HepG2 (cell line): ENCODE data around the gene ZC3H12A. TPM values are rescaled to one million over a fixed set of nuclear protein-coding genes. Genes with fewer than 3 reads are reported as not detected.

ENCODE experiments used
- DMAP1 ChIP-seq: IDR thresholded peaks from 2 replicates; pipeline ENCODE4 v1.6.1; 2016
- FOXK2 ChIP-seq: fragments of 450-650 bp; IDR thresholded peaks from 2 replicates; pipeline ENCODE4 v1.6.1; 2016
- HDAC1 ChIP-seq: sonication (generic); formaldehyde crosslinking; IDR thresholded peaks from 2 replicates; pipeline ENCODE4 v1.5.1; 2020; ENCODE audit warnings: mild to moderate bottlenecking, missing genetic modification reagents
- JDP2 ChIP-seq: sonication (generic); formaldehyde crosslinking; IDR thresholded peaks from 2 replicates; pipeline ENCODE4 v1.8.1; 2022; ENCODE audit warnings: missing genetic modification reagents, borderline replicate concordance
- KIAA2018 ChIP-seq: sonication (generic); formaldehyde crosslinking; IDR thresholded peaks from 2 replicates; pipeline ENCODE4 v1.5.0; 2020; ENCODE audit warnings: mild to moderate bottlenecking, missing genetic modification reagents, borderline replicate concordance
- PAXIP1 ChIP-seq: sonication (generic); formaldehyde crosslinking; conservative IDR thresholded peaks from 2 replicates; pipeline ENCODE4 v1.4.0; 2020; ENCODE audit warnings: mild to moderate bottlenecking, missing genetic modification reagents, moderate library complexity
- PHF5A ChIP-seq: IDR thresholded peaks from one replicate; pipeline ENCODE4 v1.6.1; 2018; ENCODE audit warnings: low read depth, missing genetic modification reagents; ENCODE audit not compliant: unreplicated experiment
- ZBTB2 ChIP-seq: sonication (generic); formaldehyde crosslinking; IDR thresholded peaks from 2 replicates; pipeline ENCODE4 v1.8.0; 2022; ENCODE audit warnings: low read depth, missing genetic modification reagents
- ZBTB3 ChIP-seq: sonication (generic); formaldehyde crosslinking; IDR thresholded peaks from 2 replicates; pipeline ENCODE4 v1.4.0; 2020; ENCODE audit warnings: low read depth, mild to moderate bottlenecking, moderate library complexity, missing genetic modification reagents, borderline replicate concordance
- ZBTB7A ChIP-seq: sonication (generic); formaldehyde crosslinking; IDR thresholded peaks from 2 replicates; pipeline ENCODE4 v1.8.0; 2022; ENCODE audit warnings: mild to moderate bottlenecking, missing genetic modification reagents
- ZFP36 ChIP-seq: fragments of 150-350 bp; IDR thresholded peaks from 2 replicates; pipeline ENCODE4 v1.6.1; 2018; ENCODE audit warnings: borderline replicate concordance, low read length, low read depth; ENCODE audit not compliant: partially characterized antibody
- ZNF510 ChIP-seq: sonication (generic); formaldehyde crosslinking; IDR thresholded peaks from 2 replicates; pipeline ENCODE4 v1.4.0; 2020; ENCODE audit warnings: low read depth, mild to moderate bottlenecking, missing genetic modification reagents
- ZSCAN21 ChIP-seq: sonication (generic); formaldehyde crosslinking; IDR thresholded peaks from 2 replicates; pipeline ENCODE4 v1.8.0; 2022; ENCODE audit warnings: mild to moderate bottlenecking, missing genetic modification reagents, moderate library complexity, borderline replicate concordance
- polyA plus RNA-seq, 8 experiments: library from polyadenylated mRNA; depleted of rRNA in 3 of 8; stranded (reverse) in 7 of 8; unstranded in 1 of 8; fragments of >200 nt; fragmentation: Illumina TruSeq in 4 of 8; extraction: Trizol in 4 of 8; gene quantifications; 2 replicates each; pipeline versions ENCODE4 v1.2.1 to v1.2.3, GENCODE V29; 2011 to 2016; ENCODE audit warnings: low read depth in 4 of 8, missing spikeins in 1 of 8, mixed read lengths in 1 of 8; ENCODE audit not compliant: insufficient read depth in 1 of 8
- total RNA-seq, 5 experiments: library from RNA; depleted of rRNA; stranded (reverse); fragments of >200 nt; fragmentation: Illumina TruSeq; extraction: Trizol; gene quantifications; 2 replicates each; pipeline ENCODE4 v1.2.3, GENCODE V29; 2016; ENCODE audit warnings: low read depth in 1 of 5

Gene ZC3H12A
- total and polyA plus RNA-seq, 2 of the 13 experiments (the other 11 are each of a cell fraction or from before 2014, with no cell fraction given) = 6.8 to 13.3 TPM

- no peak for TF ChIP-seq KIAA2018 (CRISPR knock-in tag)
- 0 out of 2 replicates have a peak, but pooled peaks have one; percentile 45 for TF ChIP-seq ZBTB2 (CRISPR knock-in tag)
- TF ChIP-seq FOXK2 = peak; percentile 87
- no peak; the same call in 1 of the 2 replicates for TF ChIP-seq JDP2 (CRISPR knock-in tag)
- TF ChIP-seq ZNF510 (CRISPR knock-in tag) = no peak
- TF ChIP-seq ZBTB7A (CRISPR knock-in tag) = peak; percentile 79
- TF ChIP-seq DMAP1 (CRISPR knock-in tag) = peak; percentile 72
- peak; percentile 78 for TF ChIP-seq PHF5A (CRISPR knock-in tag)
- TF ChIP-seq HDAC1 = peak; percentile 84
- peak; percentile 91 for TF ChIP-seq PAXIP1
- TF ChIP-seq ZFP36 = no peak
- no peak for TF ChIP-seq ZBTB3 (CRISPR knock-in tag)
- TF ChIP-seq ZSCAN21 (CRISPR knock-in tag) = 0 out of 2 replicates have a peak, but pooled peaks have one; percentile 54
Observed at GRCh38 chr1:37479255-37480124, 5.1 kb downstream of the ZC3H12A start (continued).
